Measurements from ENCODE around the gene CASZ1. TPM values are rescaled to one million over a fixed set of nuclear protein-coding genes. Genes with fewer than 3 reads are reported as not detected.

The CASZ1 gene
- polyA plus RNA-seq, 4 donors: 13.5 to 23.0 (median 14.5) TPM

DNA sequence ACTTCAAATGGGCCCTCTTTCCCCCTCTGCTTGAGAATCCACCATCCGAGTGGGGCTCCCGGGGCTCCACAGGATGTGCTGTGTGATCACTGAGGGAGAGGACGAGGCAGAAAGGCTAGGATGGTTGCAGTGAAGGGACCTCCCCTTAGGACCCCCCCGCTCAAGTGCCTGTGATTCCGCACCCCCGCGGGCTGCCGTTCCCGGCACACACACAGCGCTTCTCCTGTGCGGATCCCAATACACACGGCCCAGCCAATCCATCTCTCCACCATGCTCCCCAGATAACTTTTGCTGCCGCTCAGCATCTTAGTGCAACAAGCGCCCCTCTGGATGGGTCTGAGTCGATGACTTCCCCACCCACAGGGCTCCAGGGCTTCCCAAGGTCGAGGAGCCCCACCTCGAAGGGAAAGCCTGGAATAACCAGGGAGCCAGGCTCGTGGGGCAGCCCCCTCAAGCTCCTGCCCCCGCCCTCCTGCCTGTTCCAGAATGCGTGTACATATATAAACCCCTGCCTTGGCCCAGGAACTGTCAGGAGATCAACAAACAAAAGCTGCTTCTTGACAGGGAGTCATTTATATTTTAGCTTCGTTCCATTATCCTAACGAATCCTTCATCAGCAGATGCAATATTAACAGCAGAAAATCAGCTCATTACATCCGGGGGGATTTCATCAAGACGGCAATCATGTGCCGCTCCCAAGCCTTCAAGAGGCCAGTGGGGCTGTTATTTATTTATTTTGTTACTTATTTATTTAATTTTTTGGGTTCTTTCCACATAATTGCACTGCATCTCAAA, 83.7 kb downstream of the CASZ1 start:
- no peak for FAIRE-seq
- WGBS, 3 donors: 67 to 76% (median 75%) methylated on average over 21 to 25 of the region's 25 CpGs

GRCh38 chr1:10710489-10710888, 86.0 kb downstream of the CASZ1 start:
- no peak overlapping the region for H3K4me3 ChIP-seq (ENCODE audit: low read depth in 1 of 3, low read length in 3 of 3)
- FAIRE-seq (no peak), DNase-seq (no peak)
- peaks cover 0 to 2% (median 0%) of the 10 kb centered on the region in 3 donors for H3K27me3 ChIP-seq (ENCODE audit: control insufficient read depth in 3 of 3, insufficient read depth in 3 of 3, low read length in 3 of 3)
- WGBS, 3 donors: 75 to 88% (median 80%) methylated on average over 7 of the region's 7 CpGs
- peaks cover 0 to 10% (median 0%) of the 10 kb centered on the region in 3 donors for H3K4me1 ChIP-seq (ENCODE audit: control insufficient read depth in 3 of 3, insufficient read depth in 2 of 3, low read depth in 1 of 3, low read length in 2 of 3)
- H3K36me3 ChIP-seq (ENCODE audit: control insufficient read depth in 3 of 3, insufficient read depth in 2 of 3, low read depth in 1 of 3, low read length in 3 of 3): peaks cover 0 to 7% (median 0%) of the 10 kb centered on the region in 3 donors
- no peak overlapping the region for H3K27ac ChIP-seq (ENCODE audit: low read depth in 1 of 3, low read length in 2 of 3)
- no peaks in the 10 kb centered on the region for H3K9me3 ChIP-seq (ENCODE audit: control insufficient read depth in 2 of 2, insufficient read depth in 1 of 2, low read depth in 1 of 2, low read length in 1 of 2)

More for the DNA sequence above, 83.7 kb downstream of the CASZ1 start:
- peaks cover 0 to 7% (median 0%) of the 10 kb centered on the region in 3 donors for H3K36me3 ChIP-seq (ENCODE audit: control insufficient read depth in 3 of 3, insufficient read depth in 2 of 3, low read depth in 1 of 3, low read length in 3 of 3)
- H3K9me3 ChIP-seq (ENCODE audit: control insufficient read depth in 2 of 2, insufficient read depth in 1 of 2, low read depth in 1 of 2, low read length in 1 of 2): no peaks in the 10 kb centered on the region
- H3K4me3 ChIP-seq (ENCODE audit: low read depth in 1 of 3, low read length in 3 of 3): no peak overlapping the region
- peaks cover 0 to 2% (median 0%) of the 10 kb centered on the region in 3 donors for H3K27me3 ChIP-seq (ENCODE audit: control insufficient read depth in 3 of 3, insufficient read depth in 3 of 3, low read length in 3 of 3)
- peaks cover 0 to 27% (median 2%) of the 10 kb centered on the region in 3 donors for H3K4me1 ChIP-seq (ENCODE audit: control insufficient read depth in 3 of 3, insufficient read depth in 2 of 3, low read depth in 1 of 3, low read length in 2 of 3)
- DNase-seq: no peak
- H3K27ac ChIP-seq (ENCODE audit: low read depth in 1 of 3, low read length in 2 of 3): no peak overlapping the region

GRCh38 chr1:10709646-10710045, 86.8 kb downstream of the CASZ1 start:
- WGBS, 3 donors: 83 to 92% (median 88%) methylated on average over 18 to 19 of the region's 19 CpGs
- Histone ChIP-seq H3K4me3 (ENCODE audit: low read depth in 1 of 3, low read length in 3 of 3) (no peak overlapping the region), H3K4me1 (ENCODE audit: control insufficient read depth in 3 of 3, insufficient read depth in 2 of 3, low read depth in 1 of 3, low read length in 2 of 3) (peaks cover 0 to 5% (median 0%) of the 10 kb centered on the region in 3 donors), H3K27ac (ENCODE audit: low read depth in 1 of 3, low read length in 2 of 3) (no peak overlapping the region), H3K9me3 (ENCODE audit: control insufficient read depth in 2 of 2, insufficient read depth in 1 of 2, low read depth in 1 of 2, low read length in 1 of 2) (no peaks in the 10 kb centered on the region), H3K36me3 (ENCODE audit: control insufficient read depth in 3 of 3, insufficient read depth in 2 of 3, low read depth in 1 of 3, low read length in 3 of 3) (peaks cover 0 to 13% (median 2%) of the 10 kb centered on the region in 3 donors), H3K27me3 (ENCODE audit: control insufficient read depth in 3 of 3, insufficient read depth in 3 of 3, low read length in 3 of 3) (peaks cover 0 to 2% (median 0%) of the 10 kb centered on the region in 3 donors)
- FAIRE-seq (no peak), DNase-seq (no peak)

- peaks cover 0 to under 1% (median 0%) of the 10 kb centered on the region in 3 donors for H3K4me1 ChIP-seq (ENCODE audit: control insufficient read depth in 3 of 3, insufficient read depth in 2 of 3, low read depth in 1 of 3, low read length in 2 of 3)
Measured at GRCh38 chr1:10709165-10709564, 87.3 kb downstream of the CASZ1 start.

DNA sequence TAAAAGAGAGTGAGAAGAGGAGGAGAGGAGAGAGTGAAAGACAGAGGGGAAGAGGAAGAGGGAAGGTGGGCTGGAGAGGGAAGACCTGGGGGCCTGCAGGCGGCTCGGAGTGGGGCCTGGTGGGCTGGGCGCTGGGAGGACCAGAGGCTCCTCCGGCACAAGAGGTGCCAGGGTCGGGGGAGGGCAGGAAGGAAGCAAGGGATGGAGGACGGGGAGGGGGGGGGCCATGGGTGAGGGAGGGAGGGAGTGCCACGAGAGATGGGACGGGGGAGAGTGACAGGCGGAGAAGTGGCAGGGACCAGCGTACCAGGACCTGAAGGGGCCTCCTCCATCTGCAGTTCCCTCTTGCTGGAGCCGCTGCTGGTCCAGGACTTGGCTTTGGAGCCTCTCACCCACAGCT, 87.7 kb downstream of the CASZ1 start:
- peaks cover 0 to 2% (median 2%) of the 10 kb centered on the region in 3 donors for H3K27me3 ChIP-seq (ENCODE audit: control insufficient read depth in 3 of 3, insufficient read depth in 3 of 3, low read length in 3 of 3)
- 61 to 73% (median 62%) methylated on average over 8 to 11 of the region's 11 CpGs for WGBS, 3 donors
- H3K9me3 ChIP-seq (ENCODE audit: control insufficient read depth in 2 of 2, insufficient read depth in 1 of 2, low read depth in 1 of 2, low read length in 1 of 2): peaks cover 0 to 3% of the 10 kb centered on the region in 2 donors
- DNase-seq (no peak), FAIRE-seq (no peak)
- peaks cover 0 to 22% (median 2%) of the 10 kb centered on the region in 3 donors for H3K36me3 ChIP-seq (ENCODE audit: control insufficient read depth in 3 of 3, insufficient read depth in 2 of 3, low read depth in 1 of 3, low read length in 3 of 3)
- no peak overlapping the region for H3K4me3 ChIP-seq (ENCODE audit: low read depth in 1 of 3, low read length in 3 of 3)
- no peaks in the 10 kb centered on the region for H3K4me1 ChIP-seq (ENCODE audit: control insufficient read depth in 3 of 3, insufficient read depth in 2 of 3, low read depth in 1 of 3, low read length in 2 of 3)
- no peak overlapping the region for H3K27ac ChIP-seq (ENCODE audit: low read depth in 1 of 3, low read length in 2 of 3)

More at GRCh38 chr1:10709165-10709564, 87.3 kb downstream of the CASZ1 start:
- no peak for FAIRE-seq
- Histone ChIP-seq H3K27me3 (ENCODE audit: control insufficient read depth in 3 of 3, insufficient read depth in 3 of 3, low read length in 3 of 3) (peaks cover 0 to 2% (median 0%) of the 10 kb centered on the region in 3 donors), H3K4me3 (ENCODE audit: low read depth in 1 of 3, low read length in 3 of 3) (no peak overlapping the region), H3K36me3 (ENCODE audit: control insufficient read depth in 3 of 3, insufficient read depth in 2 of 3, low read depth in 1 of 3, low read length in 3 of 3) (peaks cover 0 to 18% (median 2%) of the 10 kb centered on the region in 3 donors), H3K27ac (ENCODE audit: low read depth in 1 of 3, low read length in 2 of 3) (no peak overlapping the region), H3K9me3 (ENCODE audit: control insufficient read depth in 2 of 2, insufficient read depth in 1 of 2, low read depth in 1 of 2, low read length in 1 of 2) (no peaks in the 10 kb centered on the region)
- DNase-seq: no peak
- WGBS, 3 donors: 73 to 85% (median 82%) methylated on average over 16 of the region's 16 CpGs

- H3K4me1 ChIP-seq (ENCODE audit: control insufficient read depth in 3 of 3, insufficient read depth in 2 of 3, low read depth in 1 of 3, low read length in 2 of 3): no peaks in the 10 kb centered on the region
- 89 to 95% (median 92%) methylated on average over 12 of the region's 12 CpGs for WGBS, 3 donors
- H3K4me3 ChIP-seq (ENCODE audit: low read depth in 1 of 3, low read length in 3 of 3): no peak overlapping the region
- peaks cover 0 to 5% of the 10 kb centered on the region in 2 donors for H3K9me3 ChIP-seq (ENCODE audit: control insufficient read depth in 2 of 2, insufficient read depth in 1 of 2, low read depth in 1 of 2, low read length in 1 of 2)
- H3K36me3 ChIP-seq (ENCODE audit: control insufficient read depth in 3 of 3, insufficient read depth in 2 of 3, low read depth in 1 of 3, low read length in 3 of 3): peaks cover 0 to 26% (median 2%) of the 10 kb centered on the region in 3 donors
- FAIRE-seq (no peak), DNase-seq (no peak)
- H3K27me3 ChIP-seq (ENCODE audit: control insufficient read depth in 3 of 3, insufficient read depth in 3 of 3, low read length in 3 of 3): peaks cover 0 to 2% (median 2%) of the 10 kb centered on the region in 3 donors
- H3K27ac ChIP-seq (ENCODE audit: low read depth in 1 of 3, low read length in 2 of 3): no peak overlapping the region
Measured at GRCh38 chr1:10707208-10707607, 89.2 kb downstream of the CASZ1 start.

DNA sequence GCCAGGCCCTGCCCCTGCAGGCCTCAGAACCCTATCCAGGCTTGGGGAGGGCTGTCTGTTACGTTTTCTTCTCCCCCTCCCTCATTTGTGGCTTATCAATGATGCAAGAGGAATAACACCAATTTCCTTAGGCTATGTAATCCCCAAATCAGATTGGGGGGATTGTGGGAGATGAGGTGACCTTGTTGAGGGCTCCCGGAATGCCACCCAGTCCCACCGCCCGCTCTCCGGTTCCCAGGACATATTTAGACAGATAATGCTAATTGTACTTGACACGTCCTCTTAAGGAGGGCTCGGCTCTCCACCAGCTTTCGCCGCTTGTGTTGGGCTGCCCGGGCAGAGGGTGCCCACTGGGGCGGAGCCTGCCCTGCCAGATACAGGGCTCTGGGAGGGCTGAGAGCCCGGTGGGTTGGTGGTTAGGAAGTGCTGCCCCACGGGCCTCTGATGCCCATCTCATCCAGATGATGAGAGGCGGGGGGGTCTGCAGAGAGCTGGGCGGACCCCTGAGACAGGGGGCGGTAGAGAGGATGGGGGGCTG, 90.0 kb downstream of the CASZ1 start:
- no peak overlapping the region for H3K4me3 ChIP-seq (ENCODE audit: low read depth in 1 of 3, low read length in 3 of 3)
- WGBS, 3 donors: 88 to 91% (median 90%) methylated on average over 16 of the region's 16 CpGs
- no peak overlapping the region for H3K27ac ChIP-seq (ENCODE audit: low read depth in 1 of 3, low read length in 2 of 3)
- no peak for FAIRE-seq
- DNase-seq: no peak
- H3K36me3 ChIP-seq (ENCODE audit: control insufficient read depth in 3 of 3, insufficient read depth in 2 of 3, low read depth in 1 of 3, low read length in 3 of 3): peaks cover 0 to 31% (median 2%) of the 10 kb centered on the region in 3 donors
- H3K27me3 ChIP-seq (ENCODE audit: control insufficient read depth in 3 of 3, insufficient read depth in 3 of 3, low read length in 3 of 3): peaks cover 0 to 2% (median 2%) of the 10 kb centered on the region in 3 donors
- no peaks in the 10 kb centered on the region for H3K4me1 ChIP-seq (ENCODE audit: control insufficient read depth in 3 of 3, insufficient read depth in 2 of 3, low read depth in 1 of 3, low read length in 2 of 3)
- H3K9me3 ChIP-seq (ENCODE audit: control insufficient read depth in 2 of 2, insufficient read depth in 1 of 2, low read depth in 1 of 2, low read length in 1 of 2): peaks cover 0 to 5% of the 10 kb centered on the region in 2 donors

- FAIRE-seq: no peak
- Histone ChIP-seq H3K4me3 (ENCODE audit: low read depth in 1 of 3, low read length in 3 of 3) (no peak overlapping the region), H3K36me3 (ENCODE audit: control insufficient read depth in 3 of 3, insufficient read depth in 2 of 3, low read depth in 1 of 3, low read length in 3 of 3) (peaks cover 0 to 36% (median 2%) of the 10 kb centered on the region in 3 donors), H3K27me3 (ENCODE audit: control insufficient read depth in 3 of 3, insufficient read depth in 3 of 3, low read length in 3 of 3) (peaks cover 0 to 2% (median 2%) of the 10 kb centered on the region in 3 donors), H3K4me1 (ENCODE audit: control insufficient read depth in 3 of 3, insufficient read depth in 2 of 3, low read depth in 1 of 3, low read length in 2 of 3) (no peaks in the 10 kb centered on the region), H3K27ac (ENCODE audit: low read depth in 1 of 3, low read length in 2 of 3) (no peak overlapping the region), H3K9me3 (ENCODE audit: control insufficient read depth in 2 of 2, insufficient read depth in 1 of 2, low read depth in 1 of 2, low read length in 1 of 2) (peaks cover 0 to 5% of the 10 kb centered on the region in 2 donors)
- no peak for DNase-seq
- WGBS, 3 donors: 89 to 92% (median 92%) methylated on average over 12 to 13 of the region's 13 CpGs
Measured at GRCh38 chr1:10705953-10706352, 90.5 kb downstream of the CASZ1 start.
